Activated T-cell treated with anti-CD3 and anti-CD28 coated beads, Interleukin-2, amount 50 U/mL, for 24 hours (primary cell): ENCODE measurements around the gene ZNF581.
A peak's percentile ranks its signal among the peaks of the same experiment; 100 is the strongest.

ENCODE experiments used
- DNase-seq: peaks from one replicate; pipeline ENCODE4 v3.0.0-alpha.2; 2020
- H3K27ac Mint-ChIP-seq: 2 replicates; pipeline ENCODE4 v1.8.0; 2020; ENCODE audit warnings: mild to moderate bottlenecking, mixed read lengths
- H3K27me3 Mint-ChIP-seq: 2 replicates; pipeline ENCODE4 v1.8.0; 2020; ENCODE audit warnings: mixed read lengths
- H3K36me3 Mint-ChIP-seq: 2 replicates; pipeline ENCODE4 v1.8.0; 2020; ENCODE audit warnings: low read depth, mixed read lengths
- H3K4me1 Mint-ChIP-seq: 2 replicates; pipeline ENCODE4 v1.8.0; 2020; ENCODE audit warnings: low read depth, mixed read lengths
- H3K4me3 Mint-ChIP-seq: 2 replicates; pipeline ENCODE4 v1.8.0; 2020; ENCODE audit warnings: mild to moderate bottlenecking, moderate library complexity, mixed read lengths
- H3K9me3 Mint-ChIP-seq: 2 replicates; pipeline ENCODE4 v1.8.0; 2020; ENCODE audit warnings: mixed read lengths

ZNF581 gene

GRCh38 chr19:55633861-55634260, 9.6 kb upstream of the ZNF581 start:
- Mint-ChIP-seq H3K4me3 (no peak overlapping the region), H3K27me3 (no peaks in the 10 kb centered on the region), H3K9me3 (peaks cover 4% of the 10 kb centered on the region), H3K27ac (peak overlapping the region; percentile 100), H3K4me1 (peaks cover 52% of the 10 kb centered on the region), H3K36me3 (peaks cover 40% of the 10 kb centered on the region)
- no peak for DNase-seq

- no peak for DNase-seq
- Mint-ChIP-seq H3K9me3 (peaks cover 7% of the 10 kb centered on the region), H3K4me3 (peak overlapping the region; percentile 100), H3K27me3 (no peaks in the 10 kb centered on the region), H3K4me1 (peaks cover 65% of the 10 kb centered on the region), H3K36me3 (peaks cover 53% of the 10 kb centered on the region), H3K27ac (peak overlapping the region; percentile 100)
Observed at GRCh38 chr19:55635334-55635717, 8.1 kb upstream of the ZNF581 start.

- H3K4me3 Mint-ChIP-seq: peak overlapping the region; percentile 100
- peak overlapping the region; percentile 100 for H3K27ac Mint-ChIP-seq
- peaks cover 56% of the 10 kb centered on the region for H3K36me3 Mint-ChIP-seq
- no peak for DNase-seq
- peaks cover 7% of the 10 kb centered on the region for H3K9me3 Mint-ChIP-seq
- H3K27me3 Mint-ChIP-seq: no peaks in the 10 kb centered on the region
- peaks cover 68% of the 10 kb centered on the region for H3K4me1 Mint-ChIP-seq
Observed at GRCh38 chr19:55635856-55636440, 7.5 kb upstream of the ZNF581 start.

GRCh38 chr19:55636723-55637122, 6.7 kb upstream of the ZNF581 start:
- peaks cover 66% of the 10 kb centered on the region for H3K4me1 Mint-ChIP-seq
- no peak for DNase-seq
- H3K36me3 Mint-ChIP-seq: peaks cover 62% of the 10 kb centered on the region
- peaks cover 7% of the 10 kb centered on the region for H3K9me3 Mint-ChIP-seq
- peak overlapping the region; percentile 100 for H3K4me3 Mint-ChIP-seq
- no peaks in the 10 kb centered on the region for H3K27me3 Mint-ChIP-seq
- peak overlapping the region; percentile 100 for H3K27ac Mint-ChIP-seq

- peaks cover 7% of the 10 kb centered on the region for H3K9me3 Mint-ChIP-seq
- H3K27me3 Mint-ChIP-seq: no peaks in the 10 kb centered on the region
- peak overlapping the region; percentile 100 for H3K27ac Mint-ChIP-seq
- peak overlapping the region; percentile 100 for H3K4me3 Mint-ChIP-seq
- H3K4me1 Mint-ChIP-seq: peaks cover 63% of the 10 kb centered on the region
- peaks cover 67% of the 10 kb centered on the region for H3K36me3 Mint-ChIP-seq
- DNase-seq: no peak
Observed at GRCh38 chr19:55637534-55637933, 5.9 kb upstream of the ZNF581 start.

- Mint-ChIP-seq H3K36me3 (peaks cover 77% of the 10 kb centered on the region), H3K9me3 (peaks cover 7% of the 10 kb centered on the region), H3K27ac (peak overlapping the region; percentile 96), H3K27me3 (no peaks in the 10 kb centered on the region), H3K4me1 (peaks cover 65% of the 10 kb centered on the region), H3K4me3 (peak overlapping the region; percentile 81)
- DNase-seq: peak; percentile 72
Observed at GRCh38 chr19:55638864-55639359, 4.5 kb upstream of the ZNF581 start.

GRCh38 chr19:55640043-55640576, 3.3 kb upstream of the ZNF581 start:
- Mint-ChIP-seq H3K27ac (peak overlapping the region; percentile 96), H3K36me3 (peaks cover 84% of the 10 kb centered on the region), H3K9me3 (peaks cover 7% of the 10 kb centered on the region), H3K4me1 (peaks cover 66% of the 10 kb centered on the region), H3K4me3 (peak overlapping the region; percentile 81), H3K27me3 (no peaks in the 10 kb centered on the region)
- peak; percentile 81 for DNase-seq

GRCh38 chr19:55640577-55641425, 2.6 kb upstream of the ZNF581 start, which contains the start of gene ZNF580:
Gene ZNF580, plus strand, starts transcription at chr19:55641002. Its CDS starts 1,507 bp downstream, at chr19:55642509.
- DNase-seq: peak; percentile 86
- Mint-ChIP-seq H3K36me3 (peaks cover 84% of the 10 kb centered on the region), H3K4me3 (peak within 1 kb of the TSS; percentile 87), H3K27ac (peak within 1 kb of the TSS; percentile 96), H3K27me3 (no peaks in the 10 kb centered on the region), H3K9me3 (peaks cover 7% of the 10 kb centered on the region), H3K4me1 (peaks cover 68% of the 10 kb centered on the region)

- H3K4me3 Mint-ChIP-seq: peak overlapping the region; percentile 87
- H3K27me3 Mint-ChIP-seq: no peaks in the 10 kb centered on the region
- H3K9me3 Mint-ChIP-seq: peaks cover 7% of the 10 kb centered on the region
- peaks cover 61% of the 10 kb centered on the region for H3K4me1 Mint-ChIP-seq
- peak overlapping the region; percentile 94 for H3K27ac Mint-ChIP-seq
- no peak for DNase-seq
- H3K36me3 Mint-ChIP-seq: peaks cover 82% of the 10 kb centered on the region
Observed at GRCh38 chr19:55641426-55642152, 1.9 kb upstream of the ZNF581 start.

- H3K27ac Mint-ChIP-seq: peak overlapping the region; percentile 99
- peak overlapping the region; percentile 87 for H3K4me3 Mint-ChIP-seq
- H3K9me3 Mint-ChIP-seq: peaks cover 7% of the 10 kb centered on the region
- no peaks in the 10 kb centered on the region for H3K27me3 Mint-ChIP-seq
- peak; percentile 67 for DNase-seq
- H3K36me3 Mint-ChIP-seq: peaks cover 82% of the 10 kb centered on the region
- peaks cover 59% of the 10 kb centered on the region for H3K4me1 Mint-ChIP-seq
Observed at GRCh38 chr19:55642153-55643002, 1.1 kb upstream of the ZNF581 start.

GRCh38 chr19:55643887-55644176, 383 bp downstream of the ZNF581 start:
- peaks cover 56% of the 10 kb centered on the region for H3K4me1 Mint-ChIP-seq
- peaks cover 76% of the 10 kb centered on the region for H3K36me3 Mint-ChIP-seq
- peaks cover 3% of the 10 kb centered on the region for H3K9me3 Mint-ChIP-seq
- no peak for DNase-seq
- peak overlapping the region; percentile 87 for H3K4me3 Mint-ChIP-seq
- peak overlapping the region; percentile 99 for H3K27ac Mint-ChIP-seq
- H3K27me3 Mint-ChIP-seq: no peaks in the 10 kb centered on the region

GRCh38 chr19:55644191-55644833, 863 bp downstream of the ZNF581 start:
- Mint-ChIP-seq H3K4me3 (peak overlapping the region; percentile 87), H3K27me3 (no peaks in the 10 kb centered on the region), H3K36me3 (peaks cover 71% of the 10 kb centered on the region), H3K4me1 (peaks cover 56% of the 10 kb centered on the region), H3K9me3 (no peaks in the 10 kb centered on the region), H3K27ac (peak overlapping the region; percentile 99)
- DNase-seq: no peak

GRCh38 chr19:55644842-55645511, 1.5 kb downstream of the ZNF581 start:
- Mint-ChIP-seq H3K36me3 (peaks cover 68% of the 10 kb centered on the region), H3K27ac (peak overlapping the region; percentile 99), H3K9me3 (no peaks in the 10 kb centered on the region), H3K4me3 (peak overlapping the region; percentile 87), H3K27me3 (no peaks in the 10 kb centered on the region), H3K4me1 (peaks cover 57% of the 10 kb centered on the region)
- DNase-seq: no peak
